Activated effector memory CD4-positive, alpha-beta T cell treated with Interleukin-2 at 50 U/mL for 16 hours (primary cell): ENCODE measurements around the gene HID1.
"Not testable (repeated sequence)": the region's sequence is repeated elsewhere in the genome, so short reads cannot be mapped to it uniquely, and the experiment has no call there.

Source experiments
- DNase-seq: peaks from one replicate; pipeline ENCODE4 v3.0.0-alpha.2; 2020

The HID1 gene

GRCh38 chr17:74999523-74999922, 27.0 kb upstream of the HID1 start:
- no peak for DNase-seq

- DNase-seq: no peak
Observed at GRCh38 chr17:74998783-74999182, 26.2 kb upstream of the HID1 start.

- DNase-seq: no peak
Observed at GRCh38 chr17:74995847-74996246, 23.3 kb upstream of the HID1 start.

- no peak for DNase-seq
Observed at GRCh38 chr17:74994440-74994839, 21.9 kb upstream of the HID1 start.

GRCh38 chr17:74992223-74992622, 19.7 kb upstream of the HID1 start:
- no peak for DNase-seq

GRCh38 chr17:74990581-74991105, 18.1 kb upstream of the HID1 start:
- DNase-seq: no peak

- DNase-seq: no peak
Observed at GRCh38 chr17:74987909-74988711, 15.6 kb upstream of the HID1 start.

- peak; percentile 88 for DNase-seq
Observed at GRCh38 chr17:74987418-74987908, 14.9 kb upstream of the HID1 start, which contains the start of gene CDR2L. CDR2L (plus strand) TSS chr17:74987632; CDS start chr17:74988044, 412 bp downstream.

- no peak for DNase-seq
Observed at GRCh38 chr17:74986206-74986576, 13.6 kb upstream of the HID1 start.

GRCh38 chr17:74982663-74983313, 10.2 kb upstream of the HID1 start:
- not testable (repeated sequence) for DNase-seq

- peak; percentile 68 for DNase-seq
Observed at GRCh38 chr17:74981979-74982662, 9.6 kb upstream of the HID1 start.

GRCh38 chr17:74981318-74981978, 8.9 kb upstream of the HID1 start:
- no peak for DNase-seq

- DNase-seq: no peak
Observed at GRCh38 chr17:74979408-74980146, 7.0 kb upstream of the HID1 start.

GRCh38 chr17:74978240-74978639, 5.7 kb upstream of the HID1 start:
- DNase-seq: no peak

GRCh38 chr17:74977802-74978201, 5.2 kb upstream of the HID1 start:
- DNase-seq: no peak

- no peak for DNase-seq
Observed at GRCh38 chr17:74975943-74976342, 3.4 kb upstream of the HID1 start.

GRCh38 chr17:74972973-74973328, 392 bp upstream of the HID1 start:
- no peak for DNase-seq

- DNase-seq: no peak
Observed at GRCh38 chr17:74971842-74972106, 785 bp downstream of the HID1 start.

GRCh38 chr17:74971069-74971841, 1.3 kb downstream of the HID1 start:
- DNase-seq: no peak

GRCh38 chr17:74970395-74970794, 2.2 kb downstream of the HID1 start:
- no peak for DNase-seq

GRCh38 chr17:74969501-74969900, 3.1 kb downstream of the HID1 start:
- not testable (repeated sequence) for DNase-seq

- no peak for DNase-seq
Observed at GRCh38 chr17:74968361-74968780, 4.2 kb downstream of the HID1 start.
